ENCODE results near the gene FBXL14.

The FBXL14 gene

GRCh38 chr12:1518591-1519516 is 75.5 kb downstream of the FBXL14 start:
- Histone ChIP-seq H3K27ac (no peak overlapping the region), H3K27me3 (peaks cover 58% of the 10 kb centered on the region), H3K9me3 (no peaks in the 10 kb centered on the region), H3K36me3 (no peaks in the 10 kb centered on the region), H3K4me1 (ENCODE audit: control insufficient read depth in 1 of 2, insufficient read depth in 1 of 2, low read depth in 1 of 2, low read length in 1 of 2) (no peaks in the 10 kb centered on the region), H3K4me3 (ENCODE audit: low read depth in 1 of 2, low read length in 1 of 2) (no peak overlapping the region)
- TF ChIP-seq CTCF (IDR thresholded peaks at IDR 0.05): no peak

GRCh38 chr12:1517734-1518525 is 76.5 kb downstream of the FBXL14 start:
- Histone ChIP-seq H3K9me3 (no peaks in the 10 kb centered on the region), H3K27ac (no peak overlapping the region), H3K4me3 (ENCODE audit: low read depth in 1 of 2, low read length in 1 of 2) (no peak overlapping the region), H3K27me3 (peaks cover 48% of the 10 kb centered on the region), H3K4me1 (ENCODE audit: control insufficient read depth in 1 of 2, insufficient read depth in 1 of 2, low read depth in 1 of 2, low read length in 1 of 2) (no peaks in the 10 kb centered on the region), H3K36me3 (no peaks in the 10 kb centered on the region)
- TF ChIP-seq CTCF (IDR thresholded peaks at IDR 0.05): no peak

GRCh38 chr12:1517007-1517406 is 77.4 kb downstream of the FBXL14 start:
- no peaks in the 10 kb centered on the region for H3K36me3 ChIP-seq
- no peaks in the 10 kb centered on the region for H3K4me1 ChIP-seq (ENCODE audit: control insufficient read depth in 1 of 2, insufficient read depth in 1 of 2, low read depth in 1 of 2, low read length in 1 of 2)
- peaks cover 55% of the 10 kb centered on the region for H3K27me3 ChIP-seq
- no peak overlapping the region for H3K27ac ChIP-seq
- TF ChIP-seq CTCF (IDR thresholded peaks at IDR 0.05): no peak
- H3K4me3 ChIP-seq (ENCODE audit: low read depth in 1 of 2, low read length in 1 of 2): no peak overlapping the region
- no peaks in the 10 kb centered on the region for H3K9me3 ChIP-seq

Data from neutrophil (primary cell).